KOPT-K1 (cell line): Measurements from ENCODE around the gene ITSN1.

Source experiments
- H3K27ac ChIP-seq: fragments of 200-600 bp; sonication (generic); 2 replicates; pipeline ENCODE4 v1.5.1; 2016; ENCODE audit warnings: antibody characterized with exemption, mild to moderate bottlenecking, low read depth, low read length; ENCODE audit not compliant: poor library complexity, severe bottlenecking
- H3K36me3 ChIP-seq: fragments of 200-600 bp; sonication (generic); 2 replicates; pipeline ENCODE4 v1.5.1; 2017; ENCODE audit warnings: antibody characterized with exemption, mild to moderate bottlenecking, low read length, moderate library complexity; ENCODE audit not compliant: insufficient read depth
- H3K9me3 ChIP-seq: fragments of 200-600 bp; sonication (generic); 2 replicates; pipeline ENCODE4 v1.5.1; 2017; ENCODE audit warnings: antibody characterized with exemption, low read length, mild to moderate bottlenecking; ENCODE audit not compliant: insufficient read depth, poor library complexity, severe bottlenecking

ITSN1 gene

DNA sequence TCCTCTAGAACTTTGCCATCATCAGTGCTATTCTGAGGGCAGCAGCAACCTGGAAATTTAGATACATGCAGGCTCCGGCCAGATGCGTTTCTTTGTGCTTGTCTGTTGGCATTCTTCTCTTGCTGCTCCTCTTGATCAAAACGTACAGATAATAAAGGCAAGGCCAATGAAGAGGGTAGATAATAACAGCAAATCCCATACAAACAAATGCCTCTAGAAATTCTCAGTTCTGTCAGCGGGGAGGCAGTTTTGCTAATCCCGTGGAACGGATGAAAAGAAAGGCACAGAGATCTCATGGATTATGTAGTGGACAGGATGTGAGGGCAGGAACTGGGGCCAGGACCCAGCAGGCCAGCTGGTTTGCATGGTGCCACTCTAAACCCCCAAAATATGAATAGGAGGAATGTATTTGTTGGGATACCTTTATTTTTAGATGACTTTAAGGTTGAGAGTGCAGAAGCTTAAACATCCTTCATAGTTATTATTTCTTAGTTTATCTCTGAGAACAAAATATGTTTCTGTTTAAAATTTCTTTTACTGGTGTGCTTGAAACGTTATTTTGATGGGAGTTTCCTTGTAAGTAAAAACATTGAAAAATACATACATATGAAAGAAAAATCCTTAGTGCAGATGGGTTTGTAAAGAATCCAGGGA is 1.5 kb downstream of the ITSN1 start:
- Histone ChIP-seq H3K27ac (no peak overlapping the region), H3K9me3 (no peaks in the 10 kb centered on the region), H3K36me3 (no peaks in the 10 kb centered on the region)

GRCh38 chr21:33644383-33645074 is 2.2 kb downstream of the ITSN1 start:
- Histone ChIP-seq H3K9me3 (no peaks in the 10 kb centered on the region), H3K27ac (no peak overlapping the region), H3K36me3 (no peaks in the 10 kb centered on the region)

- H3K9me3 ChIP-seq: no peaks in the 10 kb centered on the region
- H3K27ac ChIP-seq: no peak overlapping the region
- H3K36me3 ChIP-seq: no peaks in the 10 kb centered on the region
Measured at GRCh38 chr21:33645730-33646129, 3.4 kb downstream of the ITSN1 start.

DNA sequence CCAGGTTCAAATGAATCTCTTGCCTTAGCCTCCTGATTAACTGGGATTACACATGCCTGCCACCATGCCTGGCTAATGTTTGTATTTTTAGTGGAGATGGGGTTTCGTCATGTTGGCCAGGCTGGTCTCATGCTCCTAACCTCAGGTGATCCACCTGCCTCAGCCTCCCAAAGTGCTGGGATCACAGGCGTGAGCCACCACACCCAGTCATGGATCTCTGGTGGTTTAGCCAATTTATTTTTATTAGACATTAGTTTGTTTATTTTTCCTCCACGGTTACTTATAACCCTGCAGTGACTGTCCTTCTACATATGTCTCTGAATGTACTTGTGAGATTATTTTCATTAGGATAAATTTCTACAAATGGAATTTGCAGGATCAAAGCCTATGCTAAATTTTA is 5.3 kb downstream of the ITSN1 start:
- Histone ChIP-seq H3K36me3 (no peaks in the 10 kb centered on the region), H3K27ac (no peak overlapping the region), H3K9me3 (no peaks in the 10 kb centered on the region)

DNA sequence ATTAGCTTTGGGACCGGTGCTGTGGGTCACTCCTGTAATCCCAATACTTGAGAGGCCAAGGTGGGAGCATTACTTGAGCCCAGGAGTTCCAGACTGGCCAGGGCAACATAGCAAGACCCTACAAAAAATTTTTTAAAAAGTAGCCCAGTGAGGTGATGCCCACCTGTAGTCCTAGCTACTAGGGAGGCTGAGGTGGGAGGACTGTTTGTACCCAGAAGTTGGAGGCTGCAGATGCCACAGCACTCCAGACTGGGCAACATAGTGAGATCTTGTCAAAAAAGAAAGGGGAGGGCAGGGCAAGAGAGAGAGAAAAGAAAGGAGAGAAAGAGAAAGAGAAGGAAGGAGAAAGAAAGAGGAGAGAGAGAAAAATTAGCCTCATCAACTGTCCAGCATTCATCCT is 6.3 kb downstream of the ITSN1 start:
- H3K9me3 ChIP-seq: no peaks in the 10 kb centered on the region
- H3K36me3 ChIP-seq: no peaks in the 10 kb centered on the region
- no peak overlapping the region for H3K27ac ChIP-seq

- Histone ChIP-seq H3K27ac (no peak overlapping the region), H3K9me3 (no peaks in the 10 kb centered on the region), H3K36me3 (no peaks in the 10 kb centered on the region)
Measured at GRCh38 chr21:33650230-33650629, 7.9 kb downstream of the ITSN1 start.

GRCh38 chr21:33650929-33651509 is 8.7 kb downstream of the ITSN1 start:
- H3K9me3 ChIP-seq: no peaks in the 10 kb centered on the region
- no peaks in the 10 kb centered on the region for H3K36me3 ChIP-seq
- no peak overlapping the region for H3K27ac ChIP-seq

GRCh38 chr21:33651965-33652680 is 9.8 kb downstream of the ITSN1 start:
- Histone ChIP-seq H3K9me3 (no peaks in the 10 kb centered on the region), H3K36me3 (no peaks in the 10 kb centered on the region), H3K27ac (no peak overlapping the region)

DNA sequence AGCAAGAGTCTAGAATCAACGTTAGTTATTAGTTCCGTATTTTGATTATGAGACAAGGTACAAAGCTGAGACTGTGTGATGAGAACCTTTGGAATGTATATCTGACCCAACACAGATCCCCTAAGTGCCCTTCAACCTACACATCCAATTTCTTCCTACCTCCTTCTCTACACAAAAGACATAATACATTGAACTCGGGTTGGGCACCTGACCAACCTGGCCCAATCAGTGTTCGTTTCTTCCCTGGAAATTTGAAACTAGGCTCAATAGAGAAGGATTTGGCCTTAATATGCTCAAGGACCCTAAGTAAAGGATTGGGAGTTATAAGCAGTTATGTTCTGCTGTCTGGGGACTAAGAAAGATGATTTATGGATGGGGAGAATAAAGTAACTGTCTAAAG is 12.1 kb downstream of the ITSN1 start:
- Histone ChIP-seq H3K36me3 (no peaks in the 10 kb centered on the region), H3K9me3 (no peaks in the 10 kb centered on the region), H3K27ac (no peak overlapping the region)

- Histone ChIP-seq H3K27ac (no peak overlapping the region), H3K9me3 (peaks cover under 1% of the 10 kb centered on the region), H3K36me3 (no peaks in the 10 kb centered on the region)
Measured at GRCh38 chr21:33655588-33656221, 13.4 kb downstream of the ITSN1 start.

GRCh38 chr21:33657124-33657820 is 15.0 kb downstream of the ITSN1 start:
- H3K36me3 ChIP-seq: no peaks in the 10 kb centered on the region
- H3K9me3 ChIP-seq: peaks cover 14% of the 10 kb centered on the region
- H3K27ac ChIP-seq: no peak overlapping the region

DNA sequence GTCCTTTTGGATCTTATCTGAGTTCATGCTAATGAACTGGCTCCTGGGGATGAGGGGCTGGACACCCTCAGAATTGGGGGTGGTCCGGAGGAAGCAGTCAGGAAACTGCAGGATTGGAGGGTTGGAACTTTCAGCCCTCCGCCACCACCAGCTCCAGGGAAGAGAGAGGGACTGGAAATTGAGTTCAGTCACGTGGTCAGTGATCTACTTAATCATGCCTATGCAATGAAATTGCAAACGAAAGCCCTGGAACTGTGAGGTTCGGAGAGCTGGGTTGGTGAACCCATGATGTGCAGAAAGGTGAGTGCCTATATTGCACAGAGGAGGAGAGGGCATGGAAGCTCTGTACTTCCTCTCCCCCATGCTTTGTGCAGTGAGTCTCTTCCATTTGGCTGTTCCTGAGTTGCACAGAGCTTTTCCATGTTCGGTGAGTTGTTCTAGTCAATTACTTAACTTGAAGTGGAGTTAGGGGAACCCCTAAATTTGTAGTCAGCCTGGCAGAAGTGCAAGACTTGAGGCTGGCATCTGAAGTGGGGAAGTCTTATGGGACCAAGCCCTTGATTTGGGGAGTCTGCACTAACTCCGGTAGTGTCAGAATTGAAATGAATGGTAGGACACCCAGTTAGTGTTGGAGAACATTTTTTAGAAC is 16.7 kb downstream of the ITSN1 start:
- Histone ChIP-seq H3K27ac (no peak overlapping the region), H3K9me3 (peaks cover 14% of the 10 kb centered on the region), H3K36me3 (no peaks in the 10 kb centered on the region)

DNA sequence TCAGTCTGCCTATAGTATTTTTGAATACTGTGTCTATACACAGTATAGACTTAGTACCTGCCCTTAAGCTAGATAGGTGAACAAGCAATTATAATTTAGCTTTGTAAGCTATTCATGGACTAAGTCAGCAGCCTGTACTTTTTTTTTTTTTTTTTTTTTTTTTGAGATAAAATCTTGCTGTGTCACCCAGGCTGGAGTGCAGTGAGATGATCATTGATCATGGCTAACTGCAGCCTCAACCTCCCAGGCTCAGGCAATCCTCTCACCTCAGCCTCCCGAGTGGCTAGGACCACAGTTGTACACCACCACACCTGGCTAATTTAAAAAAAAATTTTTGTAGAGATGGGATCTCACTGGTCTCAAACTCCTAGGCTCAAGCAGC is 17.3 kb downstream of the ITSN1 start:
- H3K36me3 ChIP-seq: no peaks in the 10 kb centered on the region
- peaks cover 14% of the 10 kb centered on the region for H3K9me3 ChIP-seq
- H3K27ac ChIP-seq: no peak overlapping the region

DNA sequence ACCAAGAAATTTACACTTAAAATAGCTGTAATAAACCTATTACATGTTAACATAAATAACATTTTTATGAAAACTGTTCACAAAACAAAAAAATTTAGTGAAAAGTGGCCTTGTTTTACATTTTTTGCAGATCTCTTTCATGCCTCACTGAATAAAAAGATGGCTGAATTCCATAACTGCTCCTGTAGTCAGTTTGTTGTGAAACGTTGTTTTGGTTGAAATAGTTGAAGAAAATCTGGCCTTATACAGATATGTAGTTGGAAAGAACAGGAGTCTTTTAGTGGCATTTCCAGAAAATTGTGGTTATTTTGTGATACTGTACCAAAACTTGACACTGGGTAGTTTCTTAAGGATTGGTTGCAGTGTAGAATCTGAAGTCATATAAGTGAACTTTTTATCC is 18.1 kb downstream of the ITSN1 start:
- no peak overlapping the region for H3K27ac ChIP-seq
- H3K36me3 ChIP-seq: no peaks in the 10 kb centered on the region
- H3K9me3 ChIP-seq: peaks cover 14% of the 10 kb centered on the region
